IMR-90 (cell line): ENCODE measurements around the gene PDGFC.

ENCODE experiments used
- BHLHE40 ChIP-seq: fragments of 150-350 bp; IDR thresholded peaks from 2 replicates; pipeline ENCODE4 v1.6.1; 2016; ENCODE audit warnings: mild to moderate bottlenecking, low read depth, low read length
- CTCF ChIP-seq: conservative IDR thresholded peaks from 2 replicates; pipeline ENCODE4 v1.5.1; 2012; ENCODE audit warnings: mild to moderate bottlenecking, low read depth, low read length, improper control_type of control experiment
- FOS ChIP-seq: fragments of 150-350 bp; IDR thresholded peaks from 2 replicates; pipeline ENCODE4 v1.6.1; 2016; ENCODE audit warnings: low read depth, low read length
- MAFK ChIP-seq: IDR thresholded peaks from 2 replicates; pipeline ENCODE4 v1.6.1; 2012; ENCODE audit warnings: low read depth, low read length, improper control_type of control experiment
- MAZ ChIP-seq: IDR thresholded peaks from 2 replicates; pipeline ENCODE4 v1.6.1; 2012; ENCODE audit warnings: low read depth, mild to moderate bottlenecking, low read length, improper control_type of control experiment, moderate library complexity, borderline replicate concordance
- MXI1 ChIP-seq: IDR thresholded peaks from 2 replicates; pipeline ENCODE4 v1.6.1; 2012; ENCODE audit warnings: low read depth, mild to moderate bottlenecking, low read length, moderate library complexity, borderline replicate concordance
- NFE2L2 ChIP-seq: fragments of 150-350 bp; IDR thresholded peaks from 2 replicates; pipeline ENCODE4 v1.6.1; 2016; ENCODE audit warnings: low read depth, mild to moderate bottlenecking, low read length
- POLR2A ChIP-seq: IDR thresholded peaks from 2 replicates; pipeline ENCODE4 v1.6.1; 2012; ENCODE audit warnings: mild to moderate bottlenecking, low read depth, low read length
- RAD21 ChIP-seq: IDR thresholded peaks from 2 replicates; pipeline ENCODE4 v1.6.1; 2012; ENCODE audit warnings: low read length, improper control_type of control experiment
- RFX5 ChIP-seq: IDR thresholded peaks from 2 replicates; pipeline ENCODE4 v1.8.0; 2012; ENCODE audit warnings: low read depth, mild to moderate bottlenecking, low read length, moderate library complexity
- SMC3 ChIP-seq: fragments of 150-350 bp; IDR thresholded peaks from 2 replicates; pipeline ENCODE4 v1.6.1; 2016; ENCODE audit warnings: low read depth, mild to moderate bottlenecking, antibody characterized with exemption, low read length, moderate library complexity

GRCh38 chr4:156765277-156765676, 206.3 kb downstream of the PDGFC start:
- TF ChIP-seq POLR2A (no peak), NFE2L2 (no peak), CTCF (no peak), MXI1 (no peak), SMC3 (no peak), BHLHE40 (no peak), RFX5 (no peak), RAD21 (no peak), MAZ (no peak), MAFK (no peak), FOS (no peak)
